H1 (cell line): ENCODE results near the gene PLTP. TPM values are rescaled to one million over a fixed set of nuclear protein-coding genes. Genes with fewer than 3 reads are reported as not detected.

Experiments used
- CTCF ChIA-PET: fragments of 300-600 bp; sonication (Branson Sonifier 250); formaldehyde crosslinking; loops from one replicate; lab custom pipeline; 2021; ENCODE audit not compliant: partially characterized antibody; lab: Charles Lee
- POLR2A ChIA-PET: fragments of 300-600 bp; sonication (Branson Sonifier 250); formaldehyde crosslinking; loops from one replicate; lab custom pipeline; 2021; ENCODE audit warnings: inconsistent platforms; ENCODE audit not compliant: partially characterized antibody; lab: Charles Lee
- DNase-seq, 2 experiments: peaks; one replicate each; pipeline versions ENCODE4 v3.0.0 to v3.0.0-alpha.2; 2010 to 2022; ENCODE audit warnings: low spot score in 2 of 2, low read depth in 1 of 2, mixed read lengths in 1 of 2
- FAIRE-seq: peaks from 2 replicates; lab custom pipeline; 2011; peaks lifted over from hg19 to GRCh38; lab: Jason Lieb, UNC
- H2AFZ ChIP-seq: 2 replicates; pipeline ENCODE4 v1.8.1; 2012; ENCODE audit warnings: low read length, inconsistent platforms
- H2AK5ac ChIP-seq: 2 replicates; pipeline ENCODE4 v1.6.1; 2013; ENCODE audit warnings: low read depth, low read length
- H2BK120ac ChIP-seq: replicated peaks from 2 replicates; pipeline ENCODE3; 2013; ENCODE audit warnings: low read depth, low read length, inconsistent platforms
- H2BK12ac ChIP-seq: 2 replicates; pipeline ENCODE4 v1.6.1; 2013; ENCODE audit warnings: low read depth, low read length
- H2BK15ac ChIP-seq: 2 replicates; pipeline ENCODE4 v1.6.1; 2013; ENCODE audit warnings: low read length
- H2BK20ac ChIP-seq: 2 replicates; pipeline ENCODE4 v1.6.1; 2013; ENCODE audit warnings: low read length
- H2BK5ac ChIP-seq: 2 replicates; pipeline ENCODE4 v1.6.1; 2013; ENCODE audit warnings: low read depth, low read length
- H3K14ac ChIP-seq: 2 replicates; pipeline ENCODE4 v1.6.1; 2013; ENCODE audit warnings: inconsistent platforms; ENCODE audit not compliant: insufficient read length
- H3K18ac ChIP-seq: 2 replicates; pipeline ENCODE4 v1.6.1; 2013; ENCODE audit warnings: low read length; ENCODE audit errors: extremely low read depth
- H3K23ac ChIP-seq: 2 replicates; pipeline ENCODE4 v1.6.1; 2013; ENCODE audit warnings: inconsistent platforms; ENCODE audit not compliant: insufficient read length
- H3K23me2 ChIP-seq: 2 replicates; pipeline ENCODE4 v1.6.1; 2013; ENCODE audit warnings: low read depth, low read length
- H3K27ac ChIP-seq: 2 replicates; pipeline ENCODE4 v1.6.1; 2011; ENCODE audit warnings: low read depth, low read length, inconsistent platforms
- H3K27me3 ChIP-seq, 4 experiments: replicated peaks in 1 of 4; 1 replicate in 1 of 4; 2 replicates in 3 of 4; pipeline versions ENCODE4 v1.6.1 to v1.8.1; 2011 to 2013; ENCODE audit warnings: low read length in 3 of 4, mild to moderate bottlenecking in 3 of 4, inconsistent platforms in 2 of 4, mixed read lengths in 2 of 4, moderate library complexity in 1 of 4; ENCODE audit not compliant: control insufficient read depth in 3 of 4, insufficient read depth in 3 of 4; ENCODE audit errors: extremely low read depth in 1 of 4
- H3K36me3 ChIP-seq, 4 experiments: 2 replicates each; pipeline versions ENCODE4 v1.6.1 to v1.8.1; 2011 to 2013; ENCODE audit warnings: mild to moderate bottlenecking in 4 of 4, low read length in 3 of 4, moderate library complexity in 2 of 4, control low read depth in 1 of 4, inconsistent platforms in 1 of 4; ENCODE audit not compliant: insufficient read depth in 4 of 4, control insufficient read depth in 2 of 4
- H3K4ac ChIP-seq: replicated peaks from 2 replicates; pipeline ENCODE3; 2013; ENCODE audit warnings: low read length, low read depth, mixed read lengths, inconsistent platforms; ENCODE audit not compliant: insufficient read length
- H3K4me1 ChIP-seq, 4 experiments: replicated peaks in 1 of 4; 1 replicate in 1 of 4; 2 replicates in 3 of 4; pipeline versions ENCODE4 v1.6.1 to v1.8.1; 2011 to 2013; ENCODE audit warnings: low read length in 3 of 4, inconsistent platforms in 2 of 4, mixed read lengths in 1 of 4; ENCODE audit not compliant: insufficient read depth in 4 of 4, control insufficient read depth in 3 of 4
- H3K4me2 ChIP-seq, 2 experiments: 2 replicates each; pipeline versions ENCODE4 v1.6.1 to v1.8.1; 2011 to 2013; ENCODE audit warnings: low read depth in 2 of 2, low read length in 2 of 2, control low read depth in 1 of 2, inconsistent platforms in 1 of 2, mild to moderate bottlenecking in 1 of 2; ENCODE audit not compliant: insufficient read depth in 1 of 2
- H3K4me3 ChIP-seq, 4 experiments: fragments of 200-600, 300-600 bp in 1 of 4; sonication (generic), shearing (Covaris generic), sonication (Bioruptor Twin) in 1 of 4; 2 replicates each; pipeline versions ENCODE4 v1.5.1 to v1.8.1; 2011 to 2016; ENCODE audit warnings: low read length in 4 of 4, low read depth in 3 of 4, control low read depth in 2 of 4, inconsistent platforms in 2 of 4, mild to moderate bottlenecking in 2 of 4, mixed read lengths in 1 of 4, moderate library complexity in 1 of 4; ENCODE audit not compliant: insufficient read depth in 2 of 4; ENCODE audit errors: extremely low read depth in 1 of 4
- H3K56ac ChIP-seq: replicated peaks from 2 replicates; pipeline ENCODE3; 2013; ENCODE audit warnings: low read depth, mild to moderate bottlenecking, mixed read lengths, low read length, inconsistent platforms; ENCODE audit not compliant: insufficient read length
- H3K79me1 ChIP-seq: 2 replicates; pipeline ENCODE4 v1.6.1; 2013; ENCODE audit warnings: low read depth, low read length, control low read depth
- H3K79me2 ChIP-seq, 2 experiments: 2 replicates each; pipeline versions ENCODE4 v1.6.1 to v1.8.1; 2012 to 2013; ENCODE audit warnings: low read length in 2 of 2, mild to moderate bottlenecking in 2 of 2, inconsistent platforms in 1 of 2; ENCODE audit not compliant: insufficient read depth in 2 of 2, control insufficient read depth in 1 of 2
- H3K9ac ChIP-seq, 4 experiments: replicated peaks in 1 of 4; 1 replicate in 1 of 4; 2 replicates in 3 of 4; pipeline versions ENCODE4 v1.6.1 to v1.8.1; 2011 to 2013; ENCODE audit warnings: low read depth in 3 of 4, low read length in 3 of 4, control low read depth in 2 of 4, mild to moderate bottlenecking in 2 of 4, moderate library complexity in 2 of 4, inconsistent platforms in 1 of 4; ENCODE audit errors: extremely low read depth in 1 of 4
- H3K9me3 ChIP-seq, 2 experiments: 2 replicates each; pipeline versions ENCODE4 v1.6.1 to v1.8.1; 2012 to 2013; ENCODE audit warnings: mild to moderate bottlenecking in 2 of 2, moderate library complexity in 2 of 2, control low read depth in 1 of 2, inconsistent platforms in 1 of 2, low read depth in 1 of 2, low read length in 1 of 2, mixed read lengths in 1 of 2; ENCODE audit not compliant: insufficient read depth in 2 of 2
- H4K20me1 ChIP-seq, 2 experiments: replicated peaks in 1 of 2; 2 replicates each; pipeline versions ENCODE3 to v1.8.1; 2011 to 2013; ENCODE audit warnings: inconsistent platforms in 2 of 2, low read length in 2 of 2, mild to moderate bottlenecking in 1 of 2; ENCODE audit not compliant: insufficient read depth in 2 of 2, control insufficient read depth in 1 of 2
- H4K5ac ChIP-seq: 2 replicates; pipeline ENCODE4 v1.6.1; 2013; ENCODE audit warnings: low read length, low read depth, mixed read lengths, inconsistent platforms; ENCODE audit not compliant: insufficient read length
- H4K8ac ChIP-seq: 2 replicates; pipeline ENCODE4 v1.8.0; 2013; ENCODE audit warnings: mild to moderate bottlenecking, moderate library complexity, low read length, inconsistent platforms; ENCODE audit not compliant: insufficient read depth; ENCODE audit errors: extremely low read depth
- H4K91ac ChIP-seq: replicated peaks from 2 replicates; pipeline ENCODE3; 2013; ENCODE audit warnings: low read length, mixed read lengths, inconsistent platforms; ENCODE audit not compliant: insufficient read length
- CTBP2 ChIP-seq: IDR thresholded peaks from 2 replicates; pipeline ENCODE4 v1.7.0; 2011; ENCODE audit warnings: borderline replicate concordance, mild to moderate bottlenecking, moderate library complexity, mixed read lengths, low read length; ENCODE audit not compliant: insufficient read depth, insufficient read length
- JUN ChIP-seq: IDR thresholded peaks from 2 replicates; pipeline ENCODE4 v1.6.1; 2011; ENCODE audit warnings: low read depth, mild to moderate bottlenecking, improper control_type of control experiment, low read length
- KDM4A ChIP-seq: IDR thresholded peaks from one replicate; pipeline ENCODE4 v1.7.1; 2012; ENCODE audit warnings: low read depth, mild to moderate bottlenecking, moderate library complexity, low read length, inconsistent platforms; ENCODE audit not compliant: severe bottlenecking
- KDM5A ChIP-seq: fragments of 200-600 bp; IDR thresholded peaks from 2 replicates; pipeline ENCODE4 v1.7.1; 2012; ENCODE audit warnings: mild to moderate bottlenecking, low read length, inconsistent platforms, mixed read lengths
- POLR2A ChIP-seq, 2 experiments: IDR thresholded peaks; 1 replicate in 1 of 2; 2 replicates in 1 of 2; pipeline ENCODE4 v1.6.1; 2011; ENCODE audit warnings: low read depth in 2 of 2, low read length in 2 of 2, mild to moderate bottlenecking in 2 of 2; ENCODE audit errors: control extremely low read depth in 1 of 2
- RFX5 ChIP-seq: IDR thresholded peaks from 2 replicates; pipeline ENCODE4 v1.6.1; 2011; ENCODE audit warnings: low read depth, low read length, improper control_type of control experiment, borderline replicate concordance
- SIRT6 ChIP-seq: IDR thresholded peaks from one replicate; pipeline ENCODE4 v1.7.1; 2012; ENCODE audit warnings: low read length, inconsistent platforms
- SIX5 ChIP-seq: IDR thresholded peaks from 2 replicates; pipeline ENCODE4 v1.6.1; 2011; ENCODE audit warnings: mild to moderate bottlenecking, low read depth, low read length
- TAF7 ChIP-seq: optimal IDR thresholded peaks from 2 replicates; pipeline ENCODE3; 2011; ENCODE audit warnings: low read depth, mild to moderate bottlenecking, inconsistent platforms, low read length, moderate library complexity, borderline replicate concordance
- TCF12 ChIP-seq: IDR thresholded peaks from 2 replicates; pipeline ENCODE4 v1.6.1; 2011; ENCODE audit warnings: low read depth, mild to moderate bottlenecking, low read length
- WGBS, 2 experiments: shearing (Covaris generic) in 1 of 2; methylation state at CpG; one replicate each; pipeline versions ENCODE4 v1.1.6 to v1.1.7; 2013 to 2015; ENCODE audit warnings: low lambda C conversion rate in 2 of 2, mixed read lengths in 2 of 2, inconsistent platforms in 1 of 2, low coverage in 1 of 2, missing lambda C conversion rate in 1 of 2; ENCODE audit not compliant: insufficient replicate concordance in 2 of 2, insufficient coverage in 1 of 2, insufficient read length in 1 of 2; ENCODE audit errors: extremely low coverage in 1 of 2, missing lambda C conversion rate in 1 of 2; 5-methylcytosine and 5-hydroxymethylcytosine counted together
- polyA plus RNA-seq, 7 experiments: library from polyadenylated mRNA; depleted of rRNA in 3 of 7; stranded (reverse) in 5 of 7; unstranded in 2 of 7; fragments of >200 nt in 5 of 7; fragments of 200-250 nt in 2 of 7; gene quantifications; 1 replicate in 5 of 7; 2 replicates in 1 of 7; 4 replicates in 1 of 7; pipeline versions ENCODE4 v1.2.1 to v1.2.3, GENCODE V29; 2011 to 2013; ENCODE audit warnings: missing spikeins in 2 of 7, mixed read lengths in 2 of 7
- total RNA-seq: library from RNA; stranded (reverse); fragmentation: NEBNext Ultra II Directional; extraction: Animal tissue kit (Norgen Biotek cat#: 25700); gene quantifications from 2 replicates; pipeline ENCODE4 v1.2.1, GENCODE V29; 2021

PLTP gene
- total and polyA plus RNA-seq, 2 of the 8 experiments (the other 6 are each of a cell fraction or from before 2014, with no cell fraction given), result 120 to 194 TPM

DNA sequence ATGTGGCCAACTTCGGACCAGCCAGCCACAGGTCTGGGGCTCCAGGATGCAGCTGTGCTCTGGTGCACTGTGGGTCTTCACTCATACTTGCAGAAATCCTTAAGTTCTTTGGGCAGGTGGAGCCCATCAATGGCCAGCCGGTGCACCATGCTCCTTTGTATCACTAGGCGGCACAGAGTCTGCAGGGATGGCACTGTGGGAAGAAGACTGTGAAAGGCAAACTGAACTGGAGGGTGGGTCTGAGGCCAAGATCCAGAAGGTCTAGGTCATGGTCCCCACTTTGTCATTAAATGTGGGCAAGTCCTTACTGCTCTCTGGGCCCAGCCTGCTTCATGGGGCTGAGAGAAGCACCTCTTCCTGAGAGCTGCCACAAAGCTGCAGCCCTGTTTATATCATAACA is 23.3 kb downstream of the PLTP start:
- H3K4me1 ChIP-seq, result peaks cover 0 to 10% (median 6%) of the 10 kb centered on the region in 4 experiments; a peak in 6 of 7 replicates
- peaks cover 0 to 4% of the 10 kb centered on the region in 2 experiments for H4K20me1 ChIP-seq
- CTCF ChIA-PET, result interaction anchor here (1.5 to 6.3 kb wide), 6 partner anchors 11 to 89 kb away, joined by 3 to 40 read pairs (median 15); no protein-coding TSS in a partner anchor
- H2AFZ ChIP-seq, result no peak overlapping the region
- no peak overlapping the region for H3K18ac ChIP-seq
- no peaks in the 10 kb centered on the region for H3K27me3 ChIP-seq
- no peak overlapping the region for H2BK20ac ChIP-seq
- no peak overlapping the region for H3K4me3 ChIP-seq
- peaks cover 15% of the 10 kb centered on the region; the same call in 1 of the 2 replicates for H3K23me2 ChIP-seq
- no peak overlapping the region for H3K4ac ChIP-seq
- FAIRE-seq (no peak), DNase-seq (no peak)
- no peaks in the 10 kb centered on the region for H3K9me3 ChIP-seq
- H4K91ac ChIP-seq, result no peak overlapping the region
- no peak overlapping the region for H3K56ac ChIP-seq
- no peak for TF ChIP-seq RFX5
- no peak for TF ChIP-seq JUN
- TF ChIP-seq CTBP2, result no peak
- no peak for TF ChIP-seq SIX5
- no peak for TF ChIP-seq POLR2A (IDR thresholded peaks at IDR 0.05; ENCODE audit: control extremely low read depth in 1 of 2, low read depth in 2 of 2, low read length in 2 of 2)
- TF ChIP-seq KDM5A, result no peak
- TF ChIP-seq TCF12, result no peak
- no peak for TF ChIP-seq KDM4A
- no peak for TF ChIP-seq TAF7
- TF ChIP-seq SIRT6, result no peak
- no peak overlapping the region for H2AK5ac ChIP-seq
- H3K36me3 ChIP-seq, result peaks cover 2 to 6% (median 4%) of the 10 kb centered on the region in 4 experiments
- H3K23ac ChIP-seq, result no peak overlapping the region
- POLR2A ChIA-PET, result interaction anchor here (0.6 to 8.0 kb wide), 11 partner anchors 7 to 71 kb away, joined by 3 to 55 read pairs (median 9); partner anchors contain the start of genes PCIF1 and ZSWIM1
- peaks cover 0 to 7% of the 10 kb centered on the region in 2 experiments; a peak in 1 of 4 replicates for H3K79me2 ChIP-seq
- H3K27ac ChIP-seq, result no peak overlapping the region
- no peak overlapping the region; a peak in 1 of 4 replicates for H3K4me2 ChIP-seq
- H4K8ac ChIP-seq, result no peak overlapping the region
- H3K79me1 ChIP-seq, result peaks cover 3% of the 10 kb centered on the region; the same call in 1 of the 2 replicates
- H2BK120ac ChIP-seq, result no peak overlapping the region
- no peak overlapping the region for H4K5ac ChIP-seq
- no peak overlapping the region for H2BK5ac ChIP-seq
- H3K9ac ChIP-seq, result no peak overlapping the region
- no peak overlapping the region for H2BK15ac ChIP-seq
- H3K14ac ChIP-seq, result no peak overlapping the region
- H2BK12ac ChIP-seq, result no peak overlapping the region
- WGBS, 2 experiments, result 88% methylated on average over 3 of the region's 3 CpGs; no CpG with 5 or more reads in 1 of the 2 experiments
